ENCODE data around the gene GPR22.

GPR22 gene

DNA sequence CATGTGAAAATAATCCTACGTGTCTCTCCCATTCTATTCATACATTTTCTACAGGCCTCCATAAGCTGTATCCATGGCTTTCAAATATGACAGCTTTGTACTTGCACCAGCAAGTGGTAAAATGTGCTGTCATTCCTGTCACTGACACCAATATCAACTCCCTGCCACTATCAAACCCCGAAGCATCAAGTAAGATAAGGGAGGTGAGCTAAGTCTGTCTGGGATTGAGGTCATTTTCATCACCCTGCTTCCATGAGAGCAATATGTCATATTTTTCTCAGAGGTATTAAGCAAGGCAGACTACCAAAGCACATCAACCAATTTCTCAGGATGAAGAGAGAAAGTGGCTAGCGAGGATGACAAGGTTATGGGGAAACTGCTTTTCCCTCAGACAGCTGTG lies 11.1 kb downstream of the GPR22 start:
- DNase-seq, result no peak

DNA sequence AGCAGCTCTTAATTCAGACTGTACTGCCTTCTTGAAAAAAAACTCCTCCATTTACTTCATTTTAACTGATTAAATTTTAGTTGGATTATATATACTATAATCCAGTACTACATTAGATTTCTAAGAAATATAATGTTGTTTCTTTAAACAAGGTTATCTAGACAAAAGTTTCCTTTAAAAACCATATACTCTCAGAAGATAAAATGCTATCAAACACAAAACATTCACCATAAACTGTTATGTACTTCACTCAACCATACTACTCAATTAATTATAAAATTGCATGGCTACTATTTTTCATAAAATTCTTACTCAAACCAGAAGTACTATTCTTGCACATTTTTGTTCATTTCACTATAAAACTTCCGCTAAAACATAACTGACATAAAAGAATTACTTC lies 12.7 kb downstream of the GPR22 start:
- DNase-seq, result no peak

DNA sequence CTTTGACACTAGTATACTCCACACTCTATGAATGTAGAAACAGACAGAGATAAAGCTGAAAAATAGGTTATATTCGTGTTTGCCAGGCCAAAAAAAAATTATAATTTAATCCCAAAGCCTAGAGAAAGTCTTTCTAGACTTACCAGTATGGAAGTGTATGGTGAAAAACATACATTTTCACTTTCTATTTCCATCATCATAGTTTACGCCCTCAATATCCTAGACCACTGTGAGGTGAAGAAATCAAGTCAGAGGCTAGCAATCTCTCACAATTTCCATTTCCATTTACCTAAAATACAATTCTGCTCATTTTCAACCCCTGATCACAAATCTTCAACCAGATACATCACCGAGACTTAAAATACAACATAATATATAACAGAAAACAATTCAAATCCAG lies 16.2 kb downstream of the GPR22 start:
- DNase-seq, result no peak

GRCh38 chr7:107492875-107493274 lies 23.0 kb downstream of the GPR22 start:
- no peak for DNase-seq

DNA sequence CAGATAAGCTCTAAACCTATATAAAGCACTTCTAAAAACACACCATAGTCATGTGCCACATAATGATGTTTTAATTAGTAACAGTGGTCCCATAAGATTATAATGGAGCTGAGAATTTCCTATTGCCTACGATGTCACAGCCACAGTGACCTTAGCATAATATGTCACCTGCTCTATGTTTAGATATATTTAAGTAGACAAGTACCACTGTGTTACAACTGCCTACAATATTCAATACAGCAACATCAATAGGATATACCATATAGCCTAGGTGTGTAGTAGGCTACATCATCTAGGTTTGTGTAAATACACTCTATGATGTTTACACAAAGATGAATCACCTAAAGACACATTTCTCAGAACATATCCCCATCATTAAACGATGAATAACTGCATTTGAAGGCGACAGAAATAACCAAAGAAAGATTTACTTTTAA lies 24.5 kb downstream of the GPR22 start:
- no peak for DNase-seq

- no peak for DNase-seq
Observed at GRCh38 chr7:107494884-107495283, 25.0 kb downstream of the GPR22 start.

DNA sequence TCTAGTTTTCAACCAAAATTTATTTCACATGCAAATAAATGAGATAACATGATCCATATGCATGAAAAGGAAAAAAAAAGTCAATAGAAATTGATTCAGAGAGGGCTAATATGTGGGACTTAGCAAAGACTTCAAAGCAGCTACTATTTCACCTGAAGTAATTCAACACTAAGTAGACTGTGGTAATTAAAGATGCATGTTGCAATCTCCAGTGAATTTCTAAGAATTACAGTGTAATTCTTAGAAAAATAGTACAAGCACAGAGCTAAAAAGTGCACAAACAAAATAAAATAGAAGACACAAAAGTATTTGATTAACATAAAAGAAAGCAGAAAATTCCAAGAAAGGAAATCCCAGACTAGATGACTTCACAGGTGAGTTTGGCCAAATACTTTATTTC lies 25.7 kb downstream of the GPR22 start:
- no peak for DNase-seq

DNA sequence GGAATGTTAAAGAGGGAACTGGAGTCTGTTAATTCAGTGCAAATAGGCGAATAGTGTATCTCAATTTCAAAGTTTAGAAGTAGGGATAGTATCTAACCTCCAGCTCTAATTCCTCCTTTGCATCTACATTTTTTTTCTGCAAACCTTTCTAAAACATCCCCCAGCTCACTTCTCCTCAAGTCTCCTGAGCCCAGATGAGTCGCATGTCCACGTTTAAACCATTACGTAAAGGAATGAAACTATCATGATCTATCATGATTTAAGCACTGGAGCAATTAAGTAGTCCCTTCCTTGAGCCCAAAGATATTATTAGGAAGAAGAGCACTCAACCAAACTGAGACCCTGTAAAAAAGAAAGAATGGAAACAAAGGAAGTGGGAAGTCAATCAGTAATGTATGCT lies 29.9 kb downstream of the GPR22 start:
- DNase-seq, result no peak

DNA sequence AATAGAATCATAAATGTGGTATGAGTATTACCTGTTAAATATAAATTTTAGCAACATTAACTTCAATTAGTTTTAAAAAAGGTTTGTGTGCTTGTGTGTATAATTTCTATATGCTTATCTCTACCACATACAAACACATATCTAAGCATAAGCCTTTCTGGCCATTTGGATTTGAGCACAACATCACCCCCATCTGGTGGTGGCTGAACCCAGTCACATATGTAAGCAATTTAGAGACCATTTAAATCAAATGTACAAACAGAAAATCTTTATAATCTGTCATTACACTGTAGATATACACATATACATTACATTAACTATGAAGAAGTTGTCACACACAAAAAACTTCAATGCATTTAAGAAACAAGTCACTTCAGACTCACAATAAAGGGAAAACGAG lies 31.7 kb downstream of the GPR22 start:
- DNase-seq, result no peak

- no peak for DNase-seq
Observed at GRCh38 chr7:107502154-107502553, 32.3 kb downstream of the GPR22 start.

DNA sequence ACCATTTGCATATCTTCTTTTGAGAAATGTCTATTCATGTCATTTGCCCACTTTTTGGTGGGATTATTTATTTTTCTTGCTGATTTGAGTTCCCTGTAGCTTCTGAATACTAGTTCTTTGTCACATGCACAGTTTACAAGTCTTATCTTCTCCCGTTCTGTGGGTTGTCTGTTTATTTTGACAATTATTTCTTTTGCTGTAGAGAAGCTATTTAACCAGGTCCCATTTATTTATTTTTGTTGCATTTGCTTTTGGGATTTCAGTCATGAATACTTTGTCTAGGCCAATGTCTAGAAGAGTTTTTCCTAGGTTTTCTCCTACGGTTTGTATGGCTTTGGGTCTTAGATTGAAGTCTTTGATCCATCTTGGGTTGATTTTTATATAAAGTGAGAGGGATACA lies 32.9 kb downstream of the GPR22 start:
- DNase-seq, result no peak

DNA sequence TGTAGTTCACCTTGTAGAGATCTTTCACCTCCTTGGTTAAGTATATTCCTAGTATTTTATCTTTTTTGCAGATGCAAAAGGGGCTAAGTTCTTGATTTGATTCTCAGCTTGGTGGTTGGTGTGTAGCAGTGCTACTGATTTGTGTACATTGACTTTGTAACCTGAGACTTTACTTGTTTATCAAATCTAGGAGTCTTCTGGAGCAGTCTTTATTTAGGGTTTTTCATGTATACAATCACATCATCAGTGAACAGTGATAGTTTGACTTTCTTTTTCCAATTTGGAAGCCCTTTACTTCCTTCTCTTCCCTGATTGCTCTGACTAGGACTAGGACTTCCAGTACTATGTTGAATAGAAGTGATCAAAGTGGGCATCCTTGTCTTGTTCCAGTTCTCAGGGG lies 33.8 kb downstream of the GPR22 start:
- DNase-seq, result no peak

- no peak for DNase-seq
Observed at GRCh38 chr7:107505362-107505761, 35.5 kb downstream of the GPR22 start.

GRCh38 chr7:107505997-107506673 lies 36.3 kb downstream of the GPR22 start:
- no peak for DNase-seq

DNA sequence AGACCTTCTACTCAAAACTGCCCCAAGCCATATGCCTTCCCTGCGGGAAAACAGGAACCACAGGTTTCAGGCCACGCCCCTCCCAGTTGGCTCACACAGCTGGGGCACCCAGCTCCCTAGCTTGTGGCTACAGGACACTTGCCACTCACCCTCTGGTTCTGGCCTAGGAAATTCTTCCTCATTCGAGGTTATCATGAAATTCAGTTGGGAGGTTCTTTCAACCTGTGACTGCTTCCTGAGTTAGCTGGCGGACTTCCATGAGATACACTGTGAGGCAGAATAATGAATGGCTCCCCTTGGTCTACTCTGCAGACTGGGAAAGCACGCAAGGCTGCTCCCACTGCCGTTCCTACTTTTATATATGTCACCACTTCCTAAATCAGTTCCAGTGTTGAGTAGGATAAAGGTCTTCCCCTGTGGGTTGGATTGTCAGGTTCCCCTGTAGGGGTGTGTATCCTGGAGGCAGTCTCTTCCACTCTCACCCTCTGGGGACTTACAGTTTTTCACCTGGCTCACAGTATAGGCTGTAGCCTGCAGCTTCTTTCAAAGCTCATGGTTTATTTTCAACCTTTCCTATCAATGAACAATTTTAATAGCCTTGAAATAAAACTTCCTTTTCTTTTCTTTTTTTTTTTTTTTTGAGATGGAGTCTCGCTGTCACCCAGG lies 37.0 kb downstream of the GPR22 start:
- no peak for DNase-seq
